ENCODE data around the gene BANF1.

DNA sequence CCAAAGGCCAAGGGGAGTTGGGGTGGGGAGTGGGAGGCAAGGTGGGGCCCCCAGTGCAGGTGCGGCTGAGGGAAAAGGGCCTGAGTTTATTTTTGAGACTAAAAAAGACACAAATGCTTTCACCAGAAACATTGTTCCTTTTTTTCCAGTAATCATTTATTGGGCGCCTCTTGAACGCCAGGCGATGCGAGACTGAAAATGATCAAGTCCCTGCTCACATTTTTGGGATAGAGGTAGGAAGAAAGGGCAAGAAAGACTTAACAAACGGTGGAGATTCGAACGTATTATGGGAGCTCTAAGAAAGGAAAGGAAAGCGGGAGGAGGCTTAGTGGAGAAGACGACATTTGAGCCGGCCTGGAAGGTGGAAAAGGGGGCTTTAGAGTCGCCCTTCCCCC is 49.1 kb downstream of the BANF1 start:
- TF ChIP-seq POLR2A (IDR thresholded peaks at IDR 0.05; ENCODE audit: low read length) (no peak), GATA1 (IDR thresholded peaks at IDR 0.05; ENCODE audit: low read depth, low read length) (no peak)

Data from erythroblast (primary cell).